Left ventricle myocardium inferior (tissue), 1 donor: Measurements from ENCODE around the gene CYBB. TPM values are rescaled to one million over a fixed set of nuclear protein-coding genes. Genes with fewer than 3 reads are reported as not detected.

Experiments
- DNase-seq: peaks from one replicate; pipeline ENCODE4 v3.0.0-alpha.2; 2020
- H3K27ac ChIP-seq: fragments of 200-600 bp; replicated peaks from 2 replicates; pipeline ENCODE4 v1.8.0; 2021
- H3K27me3 ChIP-seq: fragments of 200-600 bp; 2 replicates; pipeline ENCODE4 v1.8.0; 2021; ENCODE audit warnings: low read depth
- H3K36me3 ChIP-seq: fragments of 200-600 bp; 2 replicates; pipeline ENCODE4 v1.8.0; 2021
- H3K4me1 ChIP-seq: fragments of 200-600 bp; 2 replicates; pipeline ENCODE4 v1.8.0; 2021
- H3K4me3 ChIP-seq: fragments of 200-600 bp; 2 replicates; pipeline ENCODE4 v1.8.0; 2021; ENCODE audit warnings: mild to moderate bottlenecking, moderate library complexity
- H3K9me3 ChIP-seq: fragments of 200-600 bp; replicated peaks from 2 replicates; pipeline ENCODE4 v1.8.0; 2021
- CTCF ChIP-seq: fragments of 200-600 bp; IDR thresholded peaks from 2 replicates; pipeline ENCODE4 v1.8.0; 2021; ENCODE audit warnings: antibody characterized with exemption, mild to moderate bottlenecking, borderline replicate concordance
- intact Hi-C: fragments of 100-400 bp; cut with micrococcal nuclease; formaldehyde crosslinking; loops from one replicate; pipeline ENCODE4 v1.11.0; 2022
- total RNA-seq: library from RNA; stranded (reverse); fragmentation: NEBNext Ultra II Directional; extraction: Animal tissue kit (Norgen Biotek cat#: 25700); gene quantifications from one replicate; pipeline ENCODE4 v1.2.1, GENCODE V29; 2021
- donor health status: DM: no; HTN: yes; CAD: no; lungs with severe emphysema.

Gene CYBB
- total RNA-seq, 1 donor from 2014 or later = 18.7 TPM

DNA sequence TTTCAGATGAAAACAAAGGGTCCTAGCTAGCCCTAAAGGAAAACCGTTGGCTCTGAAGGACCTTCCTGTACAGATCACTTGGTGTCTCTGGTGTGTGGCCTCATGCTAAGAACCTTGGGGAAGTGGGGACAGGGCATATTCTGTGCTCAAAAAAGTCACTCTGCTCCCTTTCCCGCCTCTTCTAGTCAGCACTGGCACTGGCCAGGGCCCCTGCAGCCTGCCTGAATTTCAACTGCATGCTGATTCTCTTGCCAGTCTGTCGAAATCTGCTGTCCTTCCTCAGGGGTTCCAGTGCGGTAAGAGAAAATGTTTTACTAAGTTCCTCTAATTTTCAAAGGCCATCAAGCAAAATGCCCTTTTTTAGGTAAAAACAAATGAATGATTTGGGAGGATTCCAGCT is 3.4 kb downstream of the CYBB start:
- intact Hi-C loops = no loop called here
- Histone ChIP-seq H3K4me1 (no peaks in the 10 kb centered on the region), H3K27ac (no peak overlapping the region), H3K4me3 (no peak overlapping the region), H3K27me3 (no peaks in the 10 kb centered on the region), H3K9me3 (no peaks in the 10 kb centered on the region), H3K36me3 (no peaks in the 10 kb centered on the region)
- no peak for TF ChIP-seq CTCF
- DNase-seq = no peak

GRCh38 chrX:37785569-37785968 is 5.7 kb downstream of the CYBB start:
- H3K4me3 ChIP-seq = no peak overlapping the region
- H3K4me1 ChIP-seq = no peaks in the 10 kb centered on the region
- H3K36me3 ChIP-seq = no peaks in the 10 kb centered on the region
- TF ChIP-seq CTCF = no peak
- intact Hi-C loops = no loop called here
- DNase-seq = no peak
- no peaks in the 10 kb centered on the region for H3K9me3 ChIP-seq
- no peaks in the 10 kb centered on the region for H3K27me3 ChIP-seq
- H3K27ac ChIP-seq = no peak overlapping the region

- no peaks in the 10 kb centered on the region for H3K36me3 ChIP-seq
- no peaks in the 10 kb centered on the region for H3K9me3 ChIP-seq
- DNase-seq = no peak
- no peak overlapping the region for H3K27ac ChIP-seq
- H3K4me1 ChIP-seq = no peaks in the 10 kb centered on the region
- H3K4me3 ChIP-seq = no peak overlapping the region
- no peak for TF ChIP-seq CTCF
- intact Hi-C loops = no loop called here
- no peaks in the 10 kb centered on the region for H3K27me3 ChIP-seq
Observed at GRCh38 chrX:37786624-37787422, 7.0 kb downstream of the CYBB start.

GRCh38 chrX:37787423-37787869 is 7.6 kb downstream of the CYBB start:
- H3K27ac ChIP-seq = no peak overlapping the region
- no peak for TF ChIP-seq CTCF

DNA sequence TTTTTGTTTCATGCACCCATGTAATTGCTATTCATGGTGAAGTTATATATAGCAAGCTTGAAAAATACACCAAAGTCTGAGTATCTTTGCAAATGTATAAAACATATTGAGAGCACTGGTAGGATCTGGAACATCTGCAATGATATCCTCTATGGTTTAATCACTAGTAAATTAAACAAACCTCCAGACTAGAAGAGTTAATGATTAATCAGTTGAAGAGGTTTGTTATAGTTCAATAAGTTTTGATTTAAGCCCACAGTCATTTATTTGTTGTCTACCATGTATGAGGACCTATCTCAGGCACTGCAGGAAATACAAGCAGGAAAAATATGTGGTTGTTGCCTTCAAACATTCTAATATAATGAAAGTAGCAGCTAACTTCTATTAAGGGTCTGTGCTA is 16.5 kb downstream of the CYBB start:
- Histone ChIP-seq H3K9me3 (no peaks in the 10 kb centered on the region), H3K36me3 (no peaks in the 10 kb centered on the region), H3K4me1 (no peaks in the 10 kb centered on the region), H3K27ac (no peak overlapping the region), H3K4me3 (no peak overlapping the region), H3K27me3 (no peaks in the 10 kb centered on the region)
- no peak for TF ChIP-seq CTCF
- DNase-seq = no peak
- intact Hi-C loops = no loop called here

More at GRCh38 chrX:37787423-37787869, 7.6 kb downstream of the CYBB start:
- intact Hi-C loops = no loop called here
- Histone ChIP-seq H3K4me3 (no peak overlapping the region), H3K27me3 (no peaks in the 10 kb centered on the region), H3K36me3 (no peaks in the 10 kb centered on the region), H3K9me3 (no peaks in the 10 kb centered on the region), H3K4me1 (no peaks in the 10 kb centered on the region)
- DNase-seq = no peak
